ENCODE data around the gene IL33.

GRCh38 chr9:6198251-6198650, 17.4 kb upstream of the IL33 start:
- TF ChIP-seq TEAD1 (CRISPR knock-in tag; IDR thresholded peaks at IDR 0.05) (no peak), PRDM15 (CRISPR knock-in tag; IDR thresholded peaks at IDR 0.05) (no peak), CTCF (IDR thresholded peaks at IDR 0.05) (no peak), ZNF121 (CRISPR knock-in tag; IDR thresholded peaks at IDR 0.05) (no peak), JUN (CRISPR knock-in tag; IDR thresholded peaks at IDR 0.05) (no peak), ATF2 (CRISPR knock-in tag; IDR thresholded peaks at IDR 0.05; ENCODE audit: borderline replicate concordance, low read depth) (no peak), FOXJ3 (CRISPR knock-in tag; IDR thresholded peaks at IDR 0.05; ENCODE audit: borderline replicate concordance) (no peak), ARID4B (CRISPR knock-in tag; IDR thresholded peaks at IDR 0.05; ENCODE audit: borderline replicate concordance) (no peak), PREB (CRISPR knock-in tag; IDR thresholded peaks at IDR 0.05; ENCODE audit: borderline replicate concordance) (no peak), MXD4 (CRISPR knock-in tag; IDR thresholded peaks at IDR 0.05; ENCODE audit: borderline replicate concordance) (no peak), CREM (CRISPR knock-in tag; IDR thresholded peaks at IDR 0.05) (no peak), MAX (CRISPR knock-in tag; IDR thresholded peaks at IDR 0.05) (no peak), USF2 (CRISPR knock-in tag; IDR thresholded peaks at IDR 0.05) (no peak), SMAD3 (CRISPR knock-in tag; IDR thresholded peaks at IDR 0.05; ENCODE audit: borderline replicate concordance) (no peak)

Data from WTC11 (cell line).